Endothelial cell of umbilical vein (primary cell): Measurements from ENCODE around the gene STMN3. TPM values are rescaled to one million over a fixed set of nuclear protein-coding genes. Genes with fewer than 3 reads are reported as not detected.

Experiments used
- BruUV-seq: library from RNA; stranded (reverse); fragments of 400-500 nt; replicated peaks from 2 replicates; lab custom pipeline; 2021; lab: Mats Ljungman, UMichigan
- CTCF ChIA-PET: fragments of 300-600, 350-600 bp; sonication (Branson Sonifier 250); formaldehyde crosslinking; loops from one replicate; lab custom pipeline; 2021; ENCODE audit warnings: antibody characterized with exemption, inconsistent platforms; lab: Charles Lee
- POLR2A ChIA-PET: fragments of 300-600, 350-600 bp; sonication (Branson Sonifier 250); formaldehyde crosslinking; loops from one replicate; lab custom pipeline; 2021; ENCODE audit warnings: antibody characterized with exemption, inconsistent platforms; lab: Charles Lee
- DNase-seq: peaks from one replicate; pipeline ENCODE4 v3.0.0-alpha.2; 2011; ENCODE audit warnings: low read depth, low spot score
- FAIRE-seq: peaks from 2 replicates; lab custom pipeline; 2011; peaks lifted over from hg19 to GRCh38; lab: Jason Lieb, UNC
- H2AFZ ChIP-seq: 2 replicates; pipeline ENCODE4 v1.6.0; 2012; ENCODE audit warnings: low read depth, low read length, control low read depth, inconsistent platforms
- H3K27ac ChIP-seq: 2 replicates; pipeline ENCODE4 v1.5.1; 2011; ENCODE audit warnings: low read depth, mild to moderate bottlenecking, control low read depth, low read length, moderate library complexity; ENCODE audit not compliant: insufficient read depth
- H3K27me3 ChIP-seq, 2 experiments: 2 replicates each; pipeline versions ENCODE4 v1.6.0 to v1.6.1; 2011; ENCODE audit warnings: low read length in 2 of 2, mixed read lengths in 1 of 2; ENCODE audit not compliant: control insufficient read depth in 2 of 2, insufficient read depth in 2 of 2
- H3K36me3 ChIP-seq, 2 experiments: 2 replicates in 1 of 2; 3 replicates in 1 of 2; pipeline ENCODE4 v1.5.1; 2011; ENCODE audit warnings: low read length in 2 of 2, mild to moderate bottlenecking in 1 of 2, moderate library complexity in 1 of 2; ENCODE audit not compliant: control insufficient read depth in 2 of 2, insufficient read depth in 2 of 2; ENCODE audit errors: extremely low read depth in 1 of 2
- H3K4me1 ChIP-seq: 3 replicates; pipeline ENCODE4 v1.5.1; 2011; ENCODE audit warnings: mild to moderate bottlenecking, low read length; ENCODE audit not compliant: control insufficient read depth, insufficient read depth; ENCODE audit errors: extremely low read depth
- H3K4me2 ChIP-seq: 2 replicates; pipeline ENCODE4 v1.6.1; 2011; ENCODE audit warnings: low read length, control low read depth, mixed read lengths; ENCODE audit not compliant: insufficient read depth
- H3K4me3 ChIP-seq, 3 experiments: fragments of 200-600 bp in 1 of 3; sonication (generic), shearing (Covaris generic) in 1 of 3; replicated peaks in 1 of 3; 2 replicates each; pipeline ENCODE4 v1.5.1; 2011 to 2016; ENCODE audit warnings: control low read depth in 3 of 3, low read length in 3 of 3, mild to moderate bottlenecking in 2 of 3, inconsistent platforms in 1 of 3, low read depth in 1 of 3, moderate library complexity in 1 of 3; ENCODE audit not compliant: insufficient read depth in 1 of 3
- H3K79me2 ChIP-seq: 2 replicates; pipeline ENCODE4 v1.6.0; 2012; ENCODE audit warnings: low read length, inconsistent platforms; ENCODE audit not compliant: control insufficient read depth, insufficient read depth
- H3K9ac ChIP-seq: replicated peaks from 2 replicates; pipeline ENCODE3; 2011; ENCODE audit warnings: low read length, control low read depth; ENCODE audit not compliant: insufficient read depth; ENCODE audit errors: extremely low read depth
- H3K9me1 ChIP-seq: replicated peaks from 3 replicates; pipeline ENCODE4 v1.6.0; 2011; ENCODE audit warnings: mild to moderate bottlenecking, low read length; ENCODE audit not compliant: control insufficient read depth, insufficient read depth; ENCODE audit errors: extremely low read depth
- H3K9me3 ChIP-seq: replicated peaks from 2 replicates; pipeline ENCODE4 v1.5.1; 2012; ENCODE audit warnings: low read length, inconsistent platforms; ENCODE audit not compliant: control insufficient read depth, insufficient read depth
- H4K20me1 ChIP-seq: replicated peaks from 2 replicates; pipeline ENCODE3; 2011; ENCODE audit warnings: mild to moderate bottlenecking, low read length; ENCODE audit not compliant: control insufficient read depth, insufficient read depth; ENCODE audit errors: extremely low read depth
- EZH2 ChIP-seq: IDR thresholded peaks from 2 replicates; pipeline ENCODE4 v1.6.1; 2012; ENCODE audit warnings: borderline replicate concordance, low read depth, mild to moderate bottlenecking, moderate library complexity, low read length, inconsistent platforms; ENCODE audit not compliant: severe bottlenecking
- FOS ChIP-seq: IDR thresholded peaks from 2 replicates; pipeline ENCODE4 v1.6.1; 2011; ENCODE audit warnings: mild to moderate bottlenecking, low read length, moderate library complexity, borderline replicate concordance; ENCODE audit not compliant: insufficient read depth
- GATA2 ChIP-seq: IDR thresholded peaks from 2 replicates; pipeline ENCODE4 v1.7.0; 2011; ENCODE audit warnings: low read depth, mild to moderate bottlenecking, moderate library complexity, mixed read lengths, low read length; ENCODE audit not compliant: insufficient read length, insufficient read depth
- JUN ChIP-seq: IDR thresholded peaks from 2 replicates; pipeline ENCODE4 v1.6.1; 2011; ENCODE audit warnings: borderline replicate concordance, low read depth; ENCODE audit not compliant: insufficient read length, insufficient read depth
- MYC ChIP-seq: IDR thresholded peaks from one replicate; pipeline ENCODE4 v1.6.1; 2011; ENCODE audit warnings: mild to moderate bottlenecking, low read depth, low read length
- POLR2A ChIP-seq: IDR thresholded peaks from 2 replicates; pipeline ENCODE4 v1.6.1; 2012; ENCODE audit warnings: low read depth, mild to moderate bottlenecking, control low read depth, low read length
- POLR2AphosphoS5 ChIP-seq: IDR thresholded peaks from 2 replicates; pipeline ENCODE4 v1.6.1; 2012; ENCODE audit warnings: low read depth, mild to moderate bottlenecking, control low read depth, low read length, moderate library complexity; ENCODE audit not compliant: insufficient read depth
- dilution Hi-C: fragments of 300-500 bp; cut with MboI; formaldehyde crosslinking; loops from one replicate; pipeline ENCODE4 v1.15.0; 2019; ENCODE audit warnings: low sequenced_read_pairs; ENCODE audit not compliant: extremely low pct_ligation_motif_present
- intact Hi-C: fragments of 100-400 bp; cut with micrococcal nuclease; formaldehyde crosslinking; loops from one replicate; pipeline ENCODE4 v1.10.0; 2022
- polyA plus RNA-seq, 4 experiments: library from polyadenylated mRNA; depleted of rRNA in 3 of 4; stranded (reverse) in 3 of 4; unstranded in 1 of 4; fragments of >200 nt; gene quantifications; 2 replicates each; pipeline versions ENCODE4 v1.2.1 to v1.2.3, GENCODE V29; 2011 to 2012; ENCODE audit warnings: missing spikeins in 1 of 4
- total RNA-seq: library from RNA; stranded (reverse); gene quantifications from 2 replicates; pipeline ENCODE4 v1.2.3, GENCODE V29; 2021
- TF ChIP-seq, protein P1 (sequence below), 2 donors: IDR thresholded peaks; 1 replicate in 1 of 2; 2 replicates in 1 of 2; pipeline ENCODE4 v1.5.1; 2011; ENCODE audit warnings: low read length in 2 of 2, mild to moderate bottlenecking in 2 of 2, moderate library complexity in 2 of 2, control low read depth in 1 of 2, inconsistent platforms in 1 of 2, low read depth in 1 of 2; ENCODE audit not compliant: insufficient read depth in 1 of 2; ENCODE audit errors: extremely low read depth in 1 of 2
- TF ChIP-seq, protein P2 (sequence below): IDR thresholded peaks from 2 replicates; pipeline ENCODE4 v1.6.1; 2011; ENCODE audit not compliant: insufficient read depth, insufficient read length

The STMN3 gene
- total and polyA plus RNA-seq, 2 donors (not counting 3 experiments of a cell fraction or from before 2014, with no cell fraction given) = 1.7 to 4.7 TPM

DNA sequence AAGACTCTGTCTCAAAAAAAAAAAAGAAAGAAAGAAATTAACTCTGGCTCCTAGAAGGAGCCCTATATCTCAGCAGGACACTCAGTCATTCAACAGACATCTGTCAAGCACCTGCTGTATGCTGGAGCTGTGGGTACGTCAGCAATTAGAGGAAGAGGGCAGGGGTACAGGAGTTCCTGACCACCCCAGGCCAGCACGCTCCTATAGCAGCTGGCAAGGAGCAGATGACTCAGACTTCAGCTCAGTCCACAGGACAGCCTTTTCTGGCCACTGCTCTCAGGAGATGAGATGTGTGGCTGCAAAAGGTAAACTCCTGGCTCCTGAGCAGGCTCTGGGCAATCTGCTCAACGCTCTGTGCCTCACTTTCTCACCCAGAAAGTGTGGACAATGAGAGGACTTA, 3.2 kb upstream of the STMN3 start:
- FAIRE-seq (no peak), DNase-seq (no peak)
- Histone ChIP-seq H3K36me3 (no peaks in the 10 kb centered on the region), H3K9me1 (no peaks in the 10 kb centered on the region), H2AFZ (no peak overlapping the region), H3K9me3 (no peaks in the 10 kb centered on the region), H3K27me3 (peaks cover 1 to 11% of the 10 kb centered on the region in 2 experiments), H3K4me2 (no peak overlapping the region), H3K9ac (no peak overlapping the region), H3K27ac (no peak overlapping the region), H3K4me1 (peaks cover 16% of the 10 kb centered on the region), H3K4me3 (no peak overlapping the region), H3K79me2 (peaks cover 15% of the 10 kb centered on the region), H4K20me1 (no peaks in the 10 kb centered on the region)
- no TSS peak for BruUV-seq
- TF ChIP-seq JUN (no peak), FOS (no peak), GATA2 (no peak), POLR2A (no peak), MYC (no peak), POLR2AphosphoS5 (no peak), EZH2 (no peak)
- TF ChIP-seq, protein P1, sequence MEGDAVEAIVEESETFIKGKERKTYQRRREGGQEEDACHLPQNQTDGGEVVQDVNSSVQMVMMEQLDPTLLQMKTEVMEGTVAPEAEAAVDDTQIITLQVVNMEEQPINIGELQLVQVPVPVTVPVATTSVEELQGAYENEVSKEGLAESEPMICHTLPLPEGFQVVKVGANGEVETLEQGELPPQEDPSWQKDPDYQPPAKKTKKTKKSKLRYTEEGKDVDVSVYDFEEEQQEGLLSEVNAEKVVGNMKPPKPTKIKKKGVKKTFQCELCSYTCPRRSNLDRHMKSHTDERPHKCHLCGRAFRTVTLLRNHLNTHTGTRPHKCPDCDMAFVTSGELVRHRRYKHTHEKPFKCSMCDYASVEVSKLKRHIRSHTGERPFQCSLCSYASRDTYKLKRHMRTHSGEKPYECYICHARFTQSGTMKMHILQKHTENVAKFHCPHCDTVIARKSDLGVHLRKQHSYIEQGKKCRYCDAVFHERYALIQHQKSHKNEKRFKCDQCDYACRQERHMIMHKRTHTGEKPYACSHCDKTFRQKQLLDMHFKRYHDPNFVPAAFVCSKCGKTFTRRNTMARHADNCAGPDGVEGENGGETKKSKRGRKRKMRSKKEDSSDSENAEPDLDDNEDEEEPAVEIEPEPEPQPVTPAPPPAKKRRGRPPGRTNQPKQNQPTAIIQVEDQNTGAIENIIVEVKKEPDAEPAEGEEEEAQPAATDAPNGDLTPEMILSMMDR (IDR thresholded peaks at IDR 0.05; ENCODE audit: extremely low read depth in 1 of 2, insufficient read depth in 1 of 2, low read depth in 1 of 2, low read length in 2 of 2) = no peak
- TF ChIP-seq, protein P2, sequence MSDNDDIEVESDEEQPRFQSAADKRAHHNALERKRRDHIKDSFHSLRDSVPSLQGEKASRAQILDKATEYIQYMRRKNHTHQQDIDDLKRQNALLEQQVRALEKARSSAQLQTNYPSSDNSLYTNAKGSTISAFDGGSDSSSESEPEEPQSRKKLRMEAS = no peak
- intact Hi-C loops (no loop called here), dilution Hi-C loops (no loop called here)
- ChIA-PET POLR2A (no interaction called here), CTCF (no interaction called here)
